Gastrocnemius medialis (tissue), 4 donors: ENCODE measurements around the gene GRID2. TPM values are rescaled to one million over a fixed set of nuclear protein-coding genes. Genes with fewer than 3 reads are reported as not detected.

Experiments
- ATAC-seq, 2 donors: fragments of 150-250 bp; one replicate each; pipeline ENCODE4 v1.9.1; 2016
- DNase-seq, 2 donors: peaks; one replicate each; pipeline ENCODE4 v3.0.0-alpha.2; 2019
- H3K27ac ChIP-seq, 4 donors: fragments of 200-600 bp; sonication (generic); 1 replicate in 1 of 4; 2 replicates in 3 of 4; pipeline ENCODE4 v1.5.1; 2016 to 2018; ENCODE audit warnings: mild to moderate bottlenecking in 2 of 4, moderate library complexity in 1 of 4
- H3K27me3 ChIP-seq, 3 donors: fragments of 200-600 bp; sonication (generic) in 2 of 3; 1 replicate in 1 of 3; 2 replicates in 2 of 3; pipeline versions ENCODE4 v1.5.1 to v1.6.0; 2016 to 2019; ENCODE audit warnings: mild to moderate bottlenecking in 1 of 3, moderate library complexity in 1 of 3
- H3K36me3 ChIP-seq, 2 donors: fragments of 200-600 bp; sonication (generic) in 1 of 2; one replicate each; pipeline ENCODE4 v1.5.1; 2017 to 2018
- H3K4me1 ChIP-seq, 2 donors: fragments of 200-600 bp; sonication (generic) in 1 of 2; one replicate each; pipeline ENCODE4 v1.5.1; 2016 to 2017; ENCODE audit warnings: mild to moderate bottlenecking in 2 of 2
- H3K4me3 ChIP-seq, 4 donors: fragments of 200-600 bp; sonication (generic) in 3 of 4; 1 replicate in 1 of 4; 2 replicates in 3 of 4; pipeline ENCODE4 v1.5.1; 2016 to 2019; ENCODE audit warnings: mild to moderate bottlenecking in 2 of 4
- H3K9me3 ChIP-seq, 3 donors: fragments of 200-600 bp; sonication (generic) in 2 of 3; 1 replicate in 1 of 3; 2 replicates in 2 of 3; pipeline ENCODE4 v1.5.1; 2016 to 2019
- POLR2A ChIP-seq, 2 donors: fragments of 450-650 bp; IDR thresholded peaks; one replicate each; pipeline ENCODE4 v1.6.1; 2017; ENCODE audit warnings: antibody characterized with exemption in 2 of 2, mild to moderate bottlenecking in 2 of 2, moderate library complexity in 2 of 2
- in situ Hi-C, 4 donors: fragments of 200-750 bp; cut with MboI; loops; one replicate each; pipeline versions ENCODE4 v1.15.0 to v1.8.0; 2017; ENCODE audit warnings: low sequenced_read_pairs in 4 of 4
- intact Hi-C: fragments of 100-400 bp; cut with DNase I; formaldehyde crosslinking; loops from one replicate; pipeline ENCODE4 v1.15.1; 2023; ENCODE audit warnings: low total_unique reads
- total RNA-seq, 4 donors: library from RNA; depleted of rRNA; stranded (reverse); fragments of >200 nt; gene quantifications; one replicate each; pipeline versions ENCODE4 v1.1.0 to v1.2.3, GENCODE V29; 2016
- TF ChIP-seq, protein P1 (sequence below), 5 experiments: fragments of 450-650 bp in 3 of 5; fragments of 200-600 bp in 2 of 5; sonication (generic) in 2 of 5; IDR thresholded peaks in 4 of 5; conservative IDR thresholded peaks in 1 of 5; 1 replicate in 4 of 5; 2 replicates in 1 of 5; pipeline ENCODE4 v1.5.1; 2016 to 2019; ENCODE audit warnings: antibody characterized with exemption in 5 of 5, mild to moderate bottlenecking in 3 of 5, moderate library complexity in 3 of 5

Gene GRID2
- total RNA-seq, 4 donors from 2014 or later: not detected

DNA sequence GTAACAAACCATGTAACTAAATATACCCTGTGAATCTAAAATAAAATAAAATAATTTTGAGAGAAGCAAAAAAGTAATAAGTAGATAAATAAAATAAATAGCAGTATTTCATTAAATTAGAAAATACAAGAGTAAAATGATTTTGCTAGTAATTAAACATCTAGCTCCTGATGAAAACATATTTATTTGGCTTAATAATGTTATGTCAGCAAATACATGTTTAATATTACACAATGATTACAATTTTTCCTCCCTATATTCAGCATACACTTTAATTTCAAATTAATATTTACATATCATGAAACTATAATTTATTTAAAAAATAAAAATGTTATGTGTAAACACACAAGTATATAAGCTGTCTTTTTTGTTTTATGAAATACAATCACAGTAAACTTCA is 697.1 kb downstream of the GRID2 start:
- Histone ChIP-seq H3K27me3 (no peaks in the 10 kb centered on the region), H3K4me3 (no peak overlapping the region), H3K9me3 (no peaks in the 10 kb centered on the region), H3K4me1 (no peaks in the 10 kb centered on the region), H3K36me3 (no peaks in the 10 kb centered on the region), H3K27ac (no peak overlapping the region)
- TF ChIP-seq POLR2A (IDR thresholded peaks at IDR 0.05): no peak
- TF ChIP-seq, protein P1, sequence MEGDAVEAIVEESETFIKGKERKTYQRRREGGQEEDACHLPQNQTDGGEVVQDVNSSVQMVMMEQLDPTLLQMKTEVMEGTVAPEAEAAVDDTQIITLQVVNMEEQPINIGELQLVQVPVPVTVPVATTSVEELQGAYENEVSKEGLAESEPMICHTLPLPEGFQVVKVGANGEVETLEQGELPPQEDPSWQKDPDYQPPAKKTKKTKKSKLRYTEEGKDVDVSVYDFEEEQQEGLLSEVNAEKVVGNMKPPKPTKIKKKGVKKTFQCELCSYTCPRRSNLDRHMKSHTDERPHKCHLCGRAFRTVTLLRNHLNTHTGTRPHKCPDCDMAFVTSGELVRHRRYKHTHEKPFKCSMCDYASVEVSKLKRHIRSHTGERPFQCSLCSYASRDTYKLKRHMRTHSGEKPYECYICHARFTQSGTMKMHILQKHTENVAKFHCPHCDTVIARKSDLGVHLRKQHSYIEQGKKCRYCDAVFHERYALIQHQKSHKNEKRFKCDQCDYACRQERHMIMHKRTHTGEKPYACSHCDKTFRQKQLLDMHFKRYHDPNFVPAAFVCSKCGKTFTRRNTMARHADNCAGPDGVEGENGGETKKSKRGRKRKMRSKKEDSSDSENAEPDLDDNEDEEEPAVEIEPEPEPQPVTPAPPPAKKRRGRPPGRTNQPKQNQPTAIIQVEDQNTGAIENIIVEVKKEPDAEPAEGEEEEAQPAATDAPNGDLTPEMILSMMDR (IDR thresholded peaks at IDR 0.05 in 4 of 5, conservative IDR thresholded peaks at IDR 0.05 in 1 of 5): no peak
- ATAC-seq (no peak), DNase-seq (no peak)
- intact Hi-C loops: no loop called here
- in situ Hi-C loops: no loop called here

DNA sequence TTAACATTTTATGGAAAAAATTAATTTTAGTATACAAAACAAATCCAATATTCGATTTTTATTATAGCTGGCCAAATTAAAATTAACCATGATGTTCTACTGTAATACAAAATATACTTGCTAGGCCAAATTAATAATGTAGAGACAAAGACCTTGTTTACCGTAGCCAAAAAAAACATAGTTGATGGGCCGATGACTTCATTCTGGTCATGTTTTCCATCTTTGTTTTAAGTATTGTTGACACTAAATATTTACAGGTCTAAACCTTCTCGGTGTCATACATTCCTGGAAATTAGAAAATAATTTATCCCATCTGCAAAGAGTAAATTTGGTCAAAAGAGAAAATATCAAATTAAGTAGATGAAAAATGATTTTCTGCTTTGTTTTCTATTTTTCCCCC is 698.5 kb downstream of the GRID2 start:
- intact Hi-C loops: no loop called here
- no peak for ATAC-seq
- TF ChIP-seq POLR2A (IDR thresholded peaks at IDR 0.05): no peak
- TF ChIP-seq, protein P1 (IDR thresholded peaks at IDR 0.05 in 4 of 5, conservative IDR thresholded peaks at IDR 0.05 in 1 of 5): no peak
- in situ Hi-C loops: no loop called here
- Histone ChIP-seq H3K27me3 (no peaks in the 10 kb centered on the region), H3K36me3 (no peaks in the 10 kb centered on the region), H3K4me3 (no peak overlapping the region), H3K9me3 (no peaks in the 10 kb centered on the region), H3K4me1 (no peaks in the 10 kb centered on the region), H3K27ac (no peak overlapping the region)
- no peak for DNase-seq

DNA sequence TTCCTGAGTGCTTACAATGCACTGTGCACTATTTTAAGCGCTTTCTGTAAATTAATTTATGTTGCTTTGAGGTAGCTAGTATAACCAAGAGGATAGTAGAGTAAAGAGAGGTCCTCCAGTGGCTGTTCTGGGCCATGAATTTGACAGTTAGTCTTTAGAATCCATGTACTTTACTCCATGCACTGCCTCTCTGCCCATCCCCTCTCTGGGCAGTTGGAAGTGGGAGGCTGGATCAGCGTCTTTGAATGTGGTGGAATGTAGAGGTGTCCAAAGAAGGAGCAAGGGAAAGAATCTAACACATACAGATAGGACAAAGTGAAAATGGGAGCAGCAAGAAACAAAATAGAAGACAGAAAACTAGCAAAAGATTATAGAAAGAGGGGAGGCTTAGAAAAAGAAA is 712.6 kb downstream of the GRID2 start:
- in situ Hi-C loops (no loop called here), intact Hi-C loops (no loop called here)
- H3K27me3 ChIP-seq: no peaks in the 10 kb centered on the region
- no peak for TF ChIP-seq POLR2A (IDR thresholded peaks at IDR 0.05)
- TF ChIP-seq, protein P1 (IDR thresholded peaks at IDR 0.05 in 4 of 5, conservative IDR thresholded peaks at IDR 0.05 in 1 of 5): no peak
- H3K36me3 ChIP-seq: no peaks in the 10 kb centered on the region
- DNase-seq (no peak), ATAC-seq (no peak)
- H3K4me1 ChIP-seq: no peaks in the 10 kb centered on the region
- no peak overlapping the region for H3K4me3 ChIP-seq
- H3K9me3 ChIP-seq: no peaks in the 10 kb centered on the region
- H3K27ac ChIP-seq: no peak overlapping the region

DNA sequence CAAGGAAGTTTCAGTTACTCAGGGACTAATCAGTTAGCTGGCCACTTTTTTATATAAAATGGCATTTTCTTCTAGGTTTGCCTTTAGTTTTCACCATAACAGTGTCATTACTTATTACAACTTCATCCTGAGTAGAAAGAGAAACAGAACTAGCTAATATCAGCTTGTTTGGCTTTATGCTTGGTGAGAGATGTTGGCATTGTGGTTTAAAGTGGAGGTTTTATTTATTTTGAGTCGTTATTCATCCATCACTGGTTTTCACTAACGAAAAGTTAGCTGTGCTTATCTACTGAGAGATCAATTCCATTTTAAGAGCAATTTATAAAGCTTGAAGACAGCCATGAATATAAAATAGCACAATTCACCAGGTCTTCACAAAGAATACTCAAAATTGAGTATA is 714.5 kb downstream of the GRID2 start:
- in situ Hi-C loops (no loop called here), intact Hi-C loops (no loop called here)
- ATAC-seq (no peak), DNase-seq (no peak)
- no peaks in the 10 kb centered on the region for H3K9me3 ChIP-seq
- no peaks in the 10 kb centered on the region for H3K27me3 ChIP-seq
- no peak overlapping the region for H3K4me3 ChIP-seq
- no peaks in the 10 kb centered on the region for H3K4me1 ChIP-seq
- no peaks in the 10 kb centered on the region for H3K36me3 ChIP-seq
- no peak for TF ChIP-seq POLR2A (IDR thresholded peaks at IDR 0.05)
- TF ChIP-seq, protein P1 (IDR thresholded peaks at IDR 0.05 in 4 of 5, conservative IDR thresholded peaks at IDR 0.05 in 1 of 5): no peak
- H3K27ac ChIP-seq: no peak overlapping the region

DNA sequence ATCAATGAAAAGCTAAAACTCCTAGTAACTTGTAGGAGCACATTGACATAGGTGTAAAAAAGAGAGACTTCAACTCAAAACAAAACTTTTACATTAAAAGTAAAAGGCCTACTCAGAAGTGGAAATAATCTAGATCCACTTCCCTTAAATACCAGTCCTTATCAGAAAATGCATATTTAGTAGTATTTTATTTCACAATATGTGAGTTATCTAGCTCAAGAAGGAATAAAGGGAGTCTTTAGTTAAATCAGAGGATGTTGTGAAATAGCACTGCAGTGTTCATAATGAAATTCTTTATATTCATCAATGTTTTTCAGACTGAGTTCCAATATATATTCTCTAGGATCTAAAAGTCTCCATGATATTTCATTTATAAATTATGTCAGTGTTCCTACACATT is 715.0 kb downstream of the GRID2 start:
- no peak for DNase-seq
- in situ Hi-C loops: no loop called here

More for the DNA sequence above, 715.0 kb downstream of the GRID2 start:
- no peak for ATAC-seq
- TF ChIP-seq, protein P1 (IDR thresholded peaks at IDR 0.05 in 4 of 5, conservative IDR thresholded peaks at IDR 0.05 in 1 of 5): no peak
- TF ChIP-seq POLR2A (IDR thresholded peaks at IDR 0.05): no peak
- Histone ChIP-seq H3K27ac (no peak overlapping the region), H3K36me3 (no peaks in the 10 kb centered on the region), H3K4me3 (no peak overlapping the region), H3K9me3 (no peaks in the 10 kb centered on the region), H3K27me3 (no peaks in the 10 kb centered on the region), H3K4me1 (no peaks in the 10 kb centered on the region)
- intact Hi-C loops: no loop called here
